ENCODE data around the gene ARHGEF28. TPM values are rescaled to one million over a fixed set of nuclear protein-coding genes. Genes with fewer than 3 reads are reported as not detected.

ARHGEF28 gene
- total and polyA plus RNA-seq, 10 of the 15 experiments (the other 5 are each of a cell fraction or from before 2014, with no cell fraction given) = 0.10 to 0.72 (median 0.22) TPM; not detected in 2

DNA sequence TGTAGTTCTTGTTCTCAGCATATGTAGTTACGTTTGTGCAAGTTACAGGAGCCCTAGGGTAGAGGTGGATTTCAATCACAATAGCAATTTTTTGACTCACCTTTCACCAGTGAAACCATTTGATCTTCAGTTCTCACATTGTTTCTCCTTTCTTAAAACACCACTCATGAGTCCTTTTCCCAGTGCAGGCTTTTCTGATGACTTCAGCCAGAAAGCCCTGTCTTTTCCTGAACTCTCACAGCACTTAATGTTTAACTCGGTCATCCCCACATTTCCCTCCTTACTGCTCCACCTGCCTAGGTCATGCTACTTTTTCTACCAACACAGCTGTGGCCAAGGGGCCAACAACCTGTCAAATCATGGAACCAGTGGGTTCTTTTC, 37.9 kb downstream of the ARHGEF28 start (continued):
- peak; percentile 81 for TF ChIP-seq MEF2B (IDR thresholded peaks at IDR 0.05; ENCODE audit: partially characterized antibody, poor library complexity, severe bottlenecking)
- TF ChIP-seq FOXM1 (IDR thresholded peaks at IDR 0.05; ENCODE audit: low read depth, low read length) = 0 out of 2 replicates have a peak, but pooled peaks have one; percentile 60
- peak; percentile 66; the same call in 1 of the 2 replicates for TF ChIP-seq GATAD2B (conservative IDR thresholded peaks at IDR 0.05; ENCODE audit: low read depth)
- TF ChIP-seq ATF2 (IDR thresholded peaks at IDR 0.05; ENCODE audit: low read length) = peak; percentile 93

DNA sequence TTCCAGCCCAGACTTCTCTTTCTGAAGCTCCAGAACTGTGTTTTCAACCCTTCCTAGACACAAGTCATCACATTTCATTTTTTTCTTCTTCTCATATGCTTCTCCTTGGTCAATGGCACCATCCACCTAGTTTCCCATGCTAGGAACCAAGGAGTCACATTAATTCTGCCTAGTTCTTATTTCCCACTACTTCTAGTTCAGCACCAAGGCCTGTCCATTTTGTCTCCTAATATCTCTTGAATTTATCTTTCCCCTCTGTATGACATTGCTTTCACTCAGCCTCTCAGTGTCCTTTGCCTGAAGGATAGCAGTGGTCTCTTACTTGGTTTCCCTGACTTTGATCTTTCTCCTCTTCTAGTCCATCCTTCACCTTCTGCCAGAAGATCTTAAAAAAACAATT, 38.8 kb downstream of the ARHGEF28 start:
- H2AFZ ChIP-seq (ENCODE audit: control insufficient read depth, low read depth, low read length) = no peak overlapping the region
- intact Hi-C loops (cut with micrococcal nuclease; ENCODE audit: unreplicated experiment) (loop anchor here (5.0 kb wide), 1 partner anchor 128 kb away; no protein-coding TSS in a partner anchor), in situ Hi-C loops (cut with MboI) (no loop called here)
- ATAC-seq (no peak), DNase-seq (ENCODE audit: low read depth, low spot score) (no peak), FAIRE-seq (no peak)
- CTCF ChIA-PET = interaction anchor here (1.0 to 2.4 kb wide), 4 partner anchors 10 to 29 kb away, joined by 3 to 8 read pairs (median 4); no protein-coding TSS in a partner anchor
- H3K27ac ChIP-seq (ENCODE audit: control insufficient read depth, insufficient read depth) = peak overlapping the region; percentile 69; the same call in 1 of the 2 replicates
- no peak overlapping the region for H3K4me3 ChIP-seq
- RAD21 ChIA-PET (ENCODE audit: unreplicated experiment) = interaction anchor here (0.9 to 4.9 kb wide), 3 partner anchors 11 to 41 kb away, joined by 3 to 43 read pairs (median 24); no protein-coding TSS in a partner anchor
- H3K4me1 ChIP-seq (ENCODE audit: control insufficient read depth, insufficient read depth, low read length) = peaks cover 30% of the 10 kb centered on the region
- no peaks in the 10 kb centered on the region for H3K36me3 ChIP-seq (ENCODE audit: control insufficient read depth in 2 of 2, insufficient read depth in 2 of 2, low read length in 1 of 2)
- POLR2A ChIA-PET = interaction anchor here (1.2 to 1.5 kb wide), 2 partner anchors 12 to 30 kb away, joined by 3 to 4 read pairs; no protein-coding TSS in a partner anchor
- no peaks in the 10 kb centered on the region for H4K20me1 ChIP-seq (ENCODE audit: control insufficient read depth, insufficient read depth)
- H3K9ac ChIP-seq (ENCODE audit: control insufficient read depth, insufficient read depth, low read length) = no peak overlapping the region
- no peaks in the 10 kb centered on the region for H3K27me3 ChIP-seq (replicated peaks in 1 of 2; ENCODE audit: control insufficient read depth in 2 of 2, insufficient read depth in 2 of 2, low read length in 1 of 2)
- SMC1A ChIA-PET (ENCODE audit: uncharacterized antibody, unreplicated experiment) = interaction anchor here (0.7 to 9.9 kb wide), 6 partner anchors 11 to 128 kb away, joined by 3 to 114 read pairs (median 24); no protein-coding TSS in a partner anchor
- BruUV-seq (replicated peaks) = no TSS peak
- no peaks in the 10 kb centered on the region for H3K79me2 ChIP-seq (ENCODE audit: control insufficient read depth, insufficient read depth, low read length)
- H3K4me2 ChIP-seq (ENCODE audit: control insufficient read depth, insufficient read depth) = no peak overlapping the region
- H3K9me3 ChIP-seq (replicated peaks; ENCODE audit: control insufficient read depth, insufficient read depth, low read length) = no peaks in the 10 kb centered on the region
- TF ChIP-seq RUNX3 (IDR thresholded peaks at IDR 0.05; ENCODE audit: low read length) (no peak), SUZ12 (IDR thresholded peaks at IDR 0.05; ENCODE audit: unreplicated experiment) (no peak), MXI1 (IDR thresholded peaks at IDR 0.05; ENCODE audit: low read depth, low read length) (no peak), PRDM15 (CRISPR knock-in tag; IDR thresholded peaks at IDR 0.05) (no peak), WRNIP1 (IDR thresholded peaks at IDR 0.05; ENCODE audit: borderline replicate concordance, low read depth, low read length) (no peak), ATF2 (IDR thresholded peaks at IDR 0.05; ENCODE audit: low read length) (no peak)
- TF ChIP-seq, protein P1, sequence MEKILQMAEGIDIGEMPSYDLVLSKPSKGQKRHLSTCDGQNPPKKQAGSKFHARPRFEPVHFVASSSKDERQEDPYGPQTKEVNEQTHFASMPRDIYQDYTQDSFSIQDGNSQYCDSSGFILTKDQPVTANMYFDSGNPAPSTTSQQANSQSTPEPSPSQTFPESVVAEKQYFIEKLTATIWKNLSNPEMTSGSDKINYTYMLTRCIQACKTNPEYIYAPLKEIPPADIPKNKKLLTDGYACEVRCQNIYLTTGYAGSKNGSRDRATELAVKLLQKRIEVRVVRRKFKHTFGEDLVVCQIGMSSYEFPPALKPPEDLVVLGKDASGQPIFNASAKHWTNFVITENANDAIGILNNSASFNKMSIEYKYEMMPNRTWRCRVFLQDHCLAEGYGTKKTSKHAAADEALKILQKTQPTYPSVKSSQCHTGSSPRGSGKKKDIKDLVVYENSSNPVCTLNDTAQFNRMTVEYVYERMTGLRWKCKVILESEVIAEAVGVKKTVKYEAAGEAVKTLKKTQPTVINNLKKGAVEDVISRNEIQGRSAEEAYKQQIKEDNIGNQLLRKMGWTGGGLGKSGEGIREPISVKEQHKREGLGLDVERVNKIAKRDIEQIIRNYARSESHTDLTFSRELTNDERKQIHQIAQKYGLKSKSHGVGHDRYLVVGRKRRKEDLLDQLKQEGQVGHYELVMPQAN (conservative IDR thresholded peaks at IDR 0.05) = no peak

Data from GM12878 (cell line).